ENCODE results near the gene YIPF1.

The YIPF1 gene

DNA sequence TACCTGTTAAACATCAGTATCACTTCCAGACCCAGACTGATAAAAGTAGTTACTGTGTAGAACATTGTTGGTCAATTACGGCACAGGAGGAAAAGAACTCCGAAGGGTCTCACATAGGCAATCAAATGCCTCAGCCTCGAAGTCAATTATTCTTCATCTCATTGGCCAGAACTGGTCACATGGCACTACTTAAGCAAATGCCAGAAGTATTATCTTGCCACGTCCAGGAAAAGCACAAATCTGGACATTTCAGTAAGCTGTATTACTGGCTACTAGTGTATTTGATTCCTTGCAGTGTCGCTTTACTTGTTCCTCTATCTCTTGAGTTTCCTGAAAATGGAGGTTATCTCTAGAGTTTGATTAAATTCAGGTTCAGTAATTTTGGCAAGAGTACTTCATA lies 28.7 kb upstream of the YIPF1 start:
- 94 to 97% methylated on average over 5 of the region's 5 CpGs for WGBS, 2 experiments
- peaks cover 5% of the 10 kb centered on the region for H3K36me3 ChIP-seq (ENCODE audit: control insufficient read depth, insufficient read depth, low read length)

DNA sequence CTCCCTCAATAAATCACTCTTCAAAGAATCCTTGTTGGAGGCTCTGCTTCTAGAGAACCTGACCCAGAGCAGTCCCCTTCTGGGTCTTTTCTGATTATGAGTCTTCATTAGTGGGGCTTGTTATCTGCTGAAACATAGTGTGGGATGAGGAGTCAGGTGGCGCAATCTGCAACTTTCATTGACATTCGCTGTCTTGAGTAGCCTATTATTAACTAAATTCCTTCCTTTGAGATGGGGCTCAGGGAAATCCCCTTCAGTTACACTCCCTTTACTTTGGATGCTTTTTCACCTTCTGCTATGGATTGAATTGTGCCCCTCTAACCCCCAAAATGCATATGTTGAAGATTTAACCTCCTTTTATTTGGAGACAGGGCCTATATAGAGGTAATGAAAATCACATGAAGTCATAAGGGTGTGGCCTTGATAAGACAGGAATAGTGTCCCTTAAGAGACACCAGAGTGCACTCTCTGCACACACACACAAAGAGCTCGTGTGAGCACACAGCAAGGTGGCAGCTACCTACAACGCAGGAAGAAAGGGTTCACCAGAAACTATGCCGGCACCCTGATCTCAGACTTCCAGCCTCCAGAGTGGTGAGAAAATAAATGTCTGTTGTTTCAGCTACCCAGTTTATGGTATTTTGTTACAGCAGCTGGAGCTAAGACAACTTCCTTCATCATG lies 23.9 kb upstream of the YIPF1 start:
- no peak overlapping the region for H3K4me3 ChIP-seq (ENCODE audit: insufficient read depth, low read depth, low read length)
- WGBS, 2 experiments: 44 to 54% methylated on average over 5 of the region's 5 CpGs
- no peak overlapping the region for H3K27ac ChIP-seq (ENCODE audit: insufficient read depth, low read depth, low read length, poor library complexity, severe bottlenecking)
- H3K36me3 ChIP-seq (ENCODE audit: control insufficient read depth, insufficient read depth, low read length): no peaks in the 10 kb centered on the region
- H3K4me1 ChIP-seq (ENCODE audit: control insufficient read depth, insufficient read depth, low read length): no peaks in the 10 kb centered on the region
- H3K27me3 ChIP-seq (ENCODE audit: control insufficient read depth, insufficient read depth, low read length, poor library complexity, severe bottlenecking): no peaks in the 10 kb centered on the region
- no peaks in the 10 kb centered on the region for H3K9me3 ChIP-seq (ENCODE audit: control insufficient read depth, low read length)

More for the DNA sequence above, 28.7 kb upstream of the YIPF1 start:
- Histone ChIP-seq H3K27me3 (ENCODE audit: control insufficient read depth, insufficient read depth, low read length, poor library complexity, severe bottlenecking) (no peaks in the 10 kb centered on the region), H3K9me3 (ENCODE audit: control insufficient read depth, low read length) (no peaks in the 10 kb centered on the region), H3K4me1 (ENCODE audit: control insufficient read depth, insufficient read depth, low read length) (no peaks in the 10 kb centered on the region), H3K27ac (ENCODE audit: insufficient read depth, low read depth, low read length, poor library complexity, severe bottlenecking) (no peak overlapping the region), H3K4me3 (ENCODE audit: insufficient read depth, low read depth, low read length) (no peak overlapping the region)

- Histone ChIP-seq H3K36me3 (ENCODE audit: control insufficient read depth, insufficient read depth, low read length) (no peaks in the 10 kb centered on the region), H3K4me1 (ENCODE audit: control insufficient read depth, insufficient read depth, low read length) (no peaks in the 10 kb centered on the region), H3K27ac (ENCODE audit: insufficient read depth, low read depth, low read length, poor library complexity, severe bottlenecking) (no peak overlapping the region), H3K27me3 (ENCODE audit: control insufficient read depth, insufficient read depth, low read length, poor library complexity, severe bottlenecking) (no peaks in the 10 kb centered on the region), H3K4me3 (ENCODE audit: insufficient read depth, low read depth, low read length) (no peak overlapping the region), H3K9me3 (ENCODE audit: control insufficient read depth, low read length) (no peaks in the 10 kb centered on the region)
- WGBS, 2 experiments: 95 to 98% methylated on average over 4 of the region's 4 CpGs
Measured at GRCh38 chr1:53911442-53911841, 21.8 kb upstream of the YIPF1 start.

DNA sequence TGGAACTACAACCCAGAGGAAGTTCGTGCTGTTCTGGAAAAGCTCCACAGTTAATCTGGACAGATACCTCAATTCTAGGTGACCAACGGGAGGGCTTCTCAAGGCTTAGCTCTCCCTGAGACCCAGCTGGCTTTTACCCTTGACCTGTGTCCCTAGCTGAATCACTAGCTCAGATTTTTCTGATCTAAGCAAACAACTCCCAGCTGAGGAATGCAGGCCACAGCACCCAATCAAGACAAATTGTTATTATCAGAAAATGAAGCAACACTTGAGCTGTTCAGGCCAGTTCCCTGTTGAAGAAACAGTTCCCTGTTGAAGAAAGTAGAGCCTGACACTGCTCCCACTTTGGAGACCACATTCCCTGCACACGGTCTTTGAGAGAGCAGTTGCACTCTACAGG lies 20.3 kb upstream of the YIPF1 start:
- no peaks in the 10 kb centered on the region for H3K9me3 ChIP-seq (ENCODE audit: control insufficient read depth, low read length)
- no peaks in the 10 kb centered on the region for H3K36me3 ChIP-seq (ENCODE audit: control insufficient read depth, insufficient read depth, low read length)
- no peak overlapping the region for H3K4me3 ChIP-seq (ENCODE audit: insufficient read depth, low read depth, low read length)
- H3K27ac ChIP-seq (ENCODE audit: insufficient read depth, low read depth, low read length, poor library complexity, severe bottlenecking): no peak overlapping the region
- no peaks in the 10 kb centered on the region for H3K27me3 ChIP-seq (ENCODE audit: control insufficient read depth, insufficient read depth, low read length, poor library complexity, severe bottlenecking)
- WGBS, 2 experiments: 92 to 94% methylated on average over 3 of the region's 3 CpGs
- no peaks in the 10 kb centered on the region for H3K4me1 ChIP-seq (ENCODE audit: control insufficient read depth, insufficient read depth, low read length)

DNA sequence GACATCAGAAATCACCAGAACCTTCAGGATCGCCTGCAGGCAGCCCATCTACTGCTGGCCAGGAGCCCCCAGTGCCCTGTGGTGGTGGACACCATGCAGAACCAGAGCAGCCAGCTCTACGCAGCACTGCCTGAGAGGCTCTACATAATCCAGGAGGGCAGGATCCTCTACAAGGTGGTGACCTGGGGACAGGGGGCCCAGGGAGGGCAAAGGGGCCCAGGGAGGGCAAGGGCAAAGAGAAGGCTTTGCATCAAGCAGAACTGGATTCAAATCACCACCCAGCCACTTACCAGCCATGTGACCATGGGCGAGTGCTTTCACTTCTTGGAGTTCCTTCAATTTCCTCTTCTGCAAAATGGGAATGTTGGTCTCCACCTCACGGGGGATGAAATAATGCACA lies 16.5 kb upstream of the YIPF1 start:
- no peak overlapping the region for H3K27ac ChIP-seq (ENCODE audit: insufficient read depth, low read depth, low read length, poor library complexity, severe bottlenecking)
- no peaks in the 10 kb centered on the region for H3K36me3 ChIP-seq (ENCODE audit: control insufficient read depth, insufficient read depth, low read length)
- no peaks in the 10 kb centered on the region for H3K4me1 ChIP-seq (ENCODE audit: control insufficient read depth, insufficient read depth, low read length)
- H3K4me3 ChIP-seq (ENCODE audit: insufficient read depth, low read depth, low read length): no peak overlapping the region
- 93 to 95% methylated on average over 4 of the region's 4 CpGs for WGBS, 2 experiments
- H3K9me3 ChIP-seq (ENCODE audit: control insufficient read depth, low read length): no peaks in the 10 kb centered on the region
- no peaks in the 10 kb centered on the region for H3K27me3 ChIP-seq (ENCODE audit: control insufficient read depth, insufficient read depth, low read length, poor library complexity, severe bottlenecking)

- Histone ChIP-seq H3K27ac (ENCODE audit: insufficient read depth, low read depth, low read length, poor library complexity, severe bottlenecking) (no peak overlapping the region), H3K9me3 (ENCODE audit: control insufficient read depth, low read length) (no peaks in the 10 kb centered on the region), H3K36me3 (ENCODE audit: control insufficient read depth, insufficient read depth, low read length) (no peaks in the 10 kb centered on the region), H3K4me1 (ENCODE audit: control insufficient read depth, insufficient read depth, low read length) (no peaks in the 10 kb centered on the region), H3K4me3 (ENCODE audit: insufficient read depth, low read depth, low read length) (no peak overlapping the region), H3K27me3 (ENCODE audit: control insufficient read depth, insufficient read depth, low read length, poor library complexity, severe bottlenecking) (no peaks in the 10 kb centered on the region)
- 94% methylated on average over 8 of the region's 8 CpGs for WGBS, 2 experiments
Measured at GRCh38 chr1:53905509-53905908, 15.9 kb upstream of the YIPF1 start.

- Histone ChIP-seq H3K4me3 (ENCODE audit: insufficient read depth, low read depth, low read length) (no peak overlapping the region), H3K27me3 (ENCODE audit: control insufficient read depth, insufficient read depth, low read length, poor library complexity, severe bottlenecking) (no peaks in the 10 kb centered on the region), H3K36me3 (ENCODE audit: control insufficient read depth, insufficient read depth, low read length) (no peaks in the 10 kb centered on the region), H3K9me3 (ENCODE audit: control insufficient read depth, low read length) (no peaks in the 10 kb centered on the region), H3K27ac (ENCODE audit: insufficient read depth, low read depth, low read length, poor library complexity, severe bottlenecking) (no peak overlapping the region), H3K4me1 (ENCODE audit: control insufficient read depth, insufficient read depth, low read length) (no peaks in the 10 kb centered on the region)
- WGBS, 2 experiments: 86 to 90% methylated on average over 7 of the region's 7 CpGs
Measured at GRCh38 chr1:53902235-53903138, 12.9 kb upstream of the YIPF1 start.

- no peaks in the 10 kb centered on the region for H3K9me3 ChIP-seq (ENCODE audit: control insufficient read depth, low read length)
- no peaks in the 10 kb centered on the region for H3K4me1 ChIP-seq (ENCODE audit: control insufficient read depth, insufficient read depth, low read length)
- no peak overlapping the region for H3K27ac ChIP-seq (ENCODE audit: insufficient read depth, low read depth, low read length, poor library complexity, severe bottlenecking)
- 86 to 90% methylated on average over 3 of the region's 3 CpGs for WGBS, 2 experiments
- H3K4me3 ChIP-seq (ENCODE audit: insufficient read depth, low read depth, low read length): no peak overlapping the region
- H3K36me3 ChIP-seq (ENCODE audit: control insufficient read depth, insufficient read depth, low read length): no peaks in the 10 kb centered on the region
- H3K27me3 ChIP-seq (ENCODE audit: control insufficient read depth, insufficient read depth, low read length, poor library complexity, severe bottlenecking): no peaks in the 10 kb centered on the region
Measured at GRCh38 chr1:53899708-53900107, 10.1 kb upstream of the YIPF1 start.

DNA sequence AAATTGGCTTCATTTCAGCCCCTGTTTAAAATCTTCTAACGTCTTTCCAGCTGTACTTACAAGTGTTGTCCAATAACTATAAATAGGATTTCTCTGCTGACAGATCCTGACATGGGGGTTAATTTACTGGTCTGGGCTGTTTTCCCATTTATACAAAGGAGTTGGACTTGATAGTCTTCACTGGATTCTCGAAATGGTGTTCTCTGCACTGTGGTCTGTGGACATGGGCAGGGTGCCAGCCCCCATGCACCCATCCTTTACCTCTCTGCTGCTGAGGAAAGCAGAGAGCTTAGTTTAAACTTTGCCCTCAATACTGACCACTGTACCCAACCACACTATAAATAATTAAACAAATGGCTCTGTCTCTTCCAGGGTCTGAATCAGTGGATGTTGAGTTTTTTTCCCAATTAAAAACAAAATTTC lies 9.6 kb upstream of the YIPF1 start:
- Histone ChIP-seq H3K4me1 (ENCODE audit: control insufficient read depth, insufficient read depth, low read length) (no peaks in the 10 kb centered on the region), H3K36me3 (ENCODE audit: control insufficient read depth, insufficient read depth, low read length) (no peaks in the 10 kb centered on the region), H3K27me3 (ENCODE audit: control insufficient read depth, insufficient read depth, low read length, poor library complexity, severe bottlenecking) (no peaks in the 10 kb centered on the region), H3K4me3 (ENCODE audit: insufficient read depth, low read depth, low read length) (no peak overlapping the region), H3K27ac (ENCODE audit: insufficient read depth, low read depth, low read length, poor library complexity, severe bottlenecking) (no peak overlapping the region), H3K9me3 (ENCODE audit: control insufficient read depth, low read length) (no peaks in the 10 kb centered on the region)
- WGBS, 2 experiments: 88 to 98% methylated on average over 2 of the region's 2 CpGs

DNA sequence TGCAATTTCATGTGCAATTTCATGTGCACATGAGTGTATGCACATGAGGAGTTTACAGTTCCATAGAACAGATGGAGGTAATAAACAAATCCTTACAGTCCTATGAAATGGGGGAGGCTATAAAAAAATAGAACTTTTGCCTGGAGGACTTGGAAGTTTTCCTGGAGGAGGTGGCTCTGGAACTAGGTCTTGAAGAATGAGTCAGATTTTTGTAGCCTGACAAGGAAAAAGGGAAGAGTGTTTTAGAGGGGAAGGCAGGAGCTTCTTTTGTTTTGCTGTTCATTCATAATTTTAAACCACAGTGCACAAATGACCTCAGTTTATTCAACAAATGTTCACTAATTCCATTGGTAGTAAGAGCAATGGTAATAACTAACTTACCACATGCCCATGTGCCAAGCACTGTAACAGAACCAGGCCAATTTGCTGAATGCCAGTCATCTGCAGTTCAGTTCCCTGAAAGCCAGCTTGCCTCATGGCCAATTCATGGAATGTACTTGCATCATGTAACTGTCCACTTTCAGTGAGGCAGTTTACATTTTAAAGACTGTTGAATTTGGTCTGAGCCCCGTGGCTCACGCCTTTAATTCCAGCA lies 7.1 kb upstream of the YIPF1 start:
- Histone ChIP-seq H3K9me3 (ENCODE audit: control insufficient read depth, low read length) (no peaks in the 10 kb centered on the region), H3K27me3 (ENCODE audit: control insufficient read depth, insufficient read depth, low read length, poor library complexity, severe bottlenecking) (no peaks in the 10 kb centered on the region), H3K27ac (ENCODE audit: insufficient read depth, low read depth, low read length, poor library complexity, severe bottlenecking) (no peak overlapping the region), H3K4me3 (ENCODE audit: insufficient read depth, low read depth, low read length) (no peak overlapping the region), H3K36me3 (ENCODE audit: control insufficient read depth, insufficient read depth, low read length) (no peaks in the 10 kb centered on the region), H3K4me1 (ENCODE audit: control insufficient read depth, insufficient read depth, low read length) (no peaks in the 10 kb centered on the region)
- 82 to 86% methylated on average over 2 of the region's 2 CpGs for WGBS, 2 experiments
